DMS153 (cell line): ENCODE measurements around the gene IQGAP2.

Source experiments
- DNase-seq: peaks from one replicate; lab custom pipeline; 2025; lab: John Stamatoyannopoulos, UW

Gene IQGAP2

GRCh38 chr5:76690704-76691466, 287.8 kb downstream of the IQGAP2 start:
- DNase-seq, result no peak

- no peak for DNase-seq
Measured at GRCh38 chr5:76691467-76692273, 288.6 kb downstream of the IQGAP2 start.

GRCh38 chr5:76692274-76692540, 289.1 kb downstream of the IQGAP2 start:
- no peak for DNase-seq

- DNase-seq, result no peak
Measured at GRCh38 chr5:76692651-76693050, 289.6 kb downstream of the IQGAP2 start.

- DNase-seq, result no peak
Measured at GRCh38 chr5:76693141-76693540, 290.1 kb downstream of the IQGAP2 start.

GRCh38 chr5:76694317-76694716, 291.2 kb downstream of the IQGAP2 start:
- no peak for DNase-seq

- DNase-seq, result no peak
Measured at GRCh38 chr5:76695346-76695745, 292.3 kb downstream of the IQGAP2 start.

GRCh38 chr5:76696251-76696650, 293.2 kb downstream of the IQGAP2 start:
- DNase-seq, result no peak

GRCh38 chr5:76697670-76698069, 294.6 kb downstream of the IQGAP2 start:
- DNase-seq, result no peak

GRCh38 chr5:76700571-76700970, 297.5 kb downstream of the IQGAP2 start:
- DNase-seq, result no peak

- no peak for DNase-seq
Measured at GRCh38 chr5:76701298-76701697, 298.2 kb downstream of the IQGAP2 start.

GRCh38 chr5:76703707-76704106, 300.6 kb downstream of the IQGAP2 start:
- DNase-seq, result no peak

GRCh38 chr5:76704131-76704663, 301.1 kb downstream of the IQGAP2 start:
- DNase-seq, result no peak

GRCh38 chr5:76705574-76705973, 302.5 kb downstream of the IQGAP2 start:
- no peak for DNase-seq

- DNase-seq, result no peak
Measured at GRCh38 chr5:76709762-76710161, 306.7 kb downstream of the IQGAP2 start.

- no peak for DNase-seq
Measured at GRCh38 chr5:76710991-76711390, 307.9 kb downstream of the IQGAP2 start.

- DNase-seq, result no peak
Measured at GRCh38 chr5:76714751-76715485, 311.8 kb downstream of the IQGAP2 start.

GRCh38 chr5:76715486-76715735, 312.3 kb downstream of the IQGAP2 start:
- no peak for DNase-seq

GRCh38 chr5:76715736-76716455, 312.8 kb downstream of the IQGAP2 start, which contains the start of gene F2R:
F2R (plus strand) TSS chr5:76716126; CDS start chr5:76716308, 182 bp downstream.
- no peak for DNase-seq

GRCh38 chr5:76716456-76717157, 313.5 kb downstream of the IQGAP2 start:
- no peak for DNase-seq
